B cell (primary cell): ENCODE measurements around the gene MED22. TPM values are rescaled to one million over a fixed set of nuclear protein-coding genes. Genes with fewer than 3 reads are reported as not detected.

Experiments used
- ATAC-seq: fragments of 200-7000 bp; cut with Tn5 transposase; one replicate; pipeline ENCODE4 v1.10.0; 2021; ENCODE audit warnings: low read depth, mild to moderate bottlenecking, moderate number of reproducible peaks, moderate library complexity
- CTCF ChIA-PET: fragments of 350-600 bp; sonication (Branson Sonifier 250); formaldehyde crosslinking; loops from one replicate; lab custom pipeline; 2021; ENCODE audit warnings: antibody characterized with exemption, inconsistent platforms; lab: Charles Lee
- POLR2A ChIA-PET: fragments of 350-600 bp; sonication (Branson Sonifier 250); formaldehyde crosslinking; loops from one replicate; lab custom pipeline; 2021; ENCODE audit warnings: antibody characterized with exemption; lab: Charles Lee
- DNase-seq: peaks from one replicate; pipeline ENCODE4 v3.0.0; 2013
- H2AFZ ChIP-seq: 2 replicates; pipeline ENCODE4 v1.6.1; 2012; ENCODE audit warnings: mild to moderate bottlenecking, low read depth, low read length; ENCODE audit not compliant: insufficient read depth, poor library complexity, severe bottlenecking
- H3K27ac ChIP-seq, 2 donors: 1 replicate in 1 of 2; 2 replicates in 1 of 2; pipeline ENCODE4 v1.5.1; 2012 to 2013; ENCODE audit warnings: low read length in 2 of 2, mild to moderate bottlenecking in 2 of 2, moderate library complexity in 1 of 2
- H3K27me3 ChIP-seq, 4 experiments: fragments of 200-600 bp in 1 of 4; sonication (generic) in 1 of 4; replicated peaks in 1 of 4; 1 replicate in 2 of 4; 2 replicates in 2 of 4; pipeline versions ENCODE4 v1.6.1 to v1.7.0; 2013 to 2016; ENCODE audit warnings: low read length in 3 of 4, mild to moderate bottlenecking in 2 of 4, mixed read lengths in 1 of 4, moderate library complexity in 1 of 4; ENCODE audit not compliant: insufficient read depth in 4 of 4, control insufficient read depth in 3 of 4; ENCODE audit errors: control extremely low read depth in 1 of 4
- H3K36me3 ChIP-seq, 2 experiments: replicated peaks in 1 of 2; 1 replicate in 1 of 2; 2 replicates in 1 of 2; pipeline versions ENCODE4 v1.6.1 to v1.7.1; 2013; ENCODE audit warnings: low read length in 1 of 2; ENCODE audit not compliant: insufficient read depth in 2 of 2, control insufficient read depth in 1 of 2; ENCODE audit errors: control extremely low read depth in 1 of 2, extremely low read depth in 1 of 2
- H3K4me1 ChIP-seq, 2 donors: fragments of 200-600 bp in 1 of 2; sonication (generic) in 1 of 2; 1 replicate in 1 of 2; 2 replicates in 1 of 2; pipeline versions ENCODE4 v1.5.1 to v1.6.1; 2013 to 2017; ENCODE audit warnings: low read length in 2 of 2; ENCODE audit not compliant: control insufficient read depth in 2 of 2, insufficient read depth in 2 of 2
- H3K4me2 ChIP-seq: replicated peaks from 2 replicates; pipeline ENCODE3; 2012; ENCODE audit warnings: mild to moderate bottlenecking, low read depth, low read length; ENCODE audit not compliant: poor library complexity, severe bottlenecking
- H3K4me3 ChIP-seq, 5 experiments: fragments of 200-600 bp in 1 of 5; sonication (generic) in 1 of 5; 1 replicate in 3 of 5; 2 replicates in 2 of 5; pipeline versions ENCODE4 v1.5.1 to v1.7.0; 2011 to 2016; ENCODE audit warnings: low read length in 4 of 5, mild to moderate bottlenecking in 4 of 5, low read depth in 2 of 5, control low read depth in 1 of 5, moderate library complexity in 1 of 5; ENCODE audit not compliant: insufficient read depth in 1 of 5; ENCODE audit errors: control extremely low read depth in 1 of 5, extremely low read depth in 1 of 5
- H3K79me2 ChIP-seq: fragments of 200-600 bp; sonication (generic); one replicate; pipeline ENCODE4 v1.6.0; 2016; ENCODE audit warnings: low read length; ENCODE audit not compliant: control insufficient read depth, insufficient read depth
- H3K9ac ChIP-seq: fragments of 200-600 bp; sonication (generic); 2 replicates; pipeline ENCODE4 v1.6.1; 2017; ENCODE audit warnings: mild to moderate bottlenecking, low read length, moderate library complexity
- H3K9me3 ChIP-seq, 3 donors: one replicate each; pipeline versions ENCODE4 v1.6.1 to v1.7.1; 2013; ENCODE audit warnings: low read length in 2 of 3; ENCODE audit not compliant: control insufficient read depth in 2 of 3, insufficient read depth in 1 of 3; ENCODE audit errors: control extremely low read depth in 1 of 3
- H4K20me1 ChIP-seq: 2 replicates; pipeline ENCODE4 v1.6.0; 2012; ENCODE audit warnings: mild to moderate bottlenecking, low read length; ENCODE audit not compliant: insufficient read depth, control insufficient read depth, poor library complexity, severe bottlenecking
- H3K27ac Mint-ChIP-seq: one replicate; pipeline ENCODE4 v1.8.0; 2021; ENCODE audit warnings: mixed read lengths
- H3K27me3 Mint-ChIP-seq: one replicate; pipeline ENCODE4 v1.8.0; 2021; ENCODE audit warnings: mixed read lengths
- H3K4me1 Mint-ChIP-seq: one replicate; pipeline ENCODE4 v1.8.0; 2021; ENCODE audit warnings: mixed read lengths
- H3K4me3 Mint-ChIP-seq: one replicate; pipeline ENCODE4 v1.8.0; 2021; ENCODE audit warnings: mixed read lengths
- H3K9me3 Mint-ChIP-seq: one replicate; pipeline ENCODE4 v1.8.0; 2022; ENCODE audit warnings: mixed read lengths; ENCODE audit not compliant: insufficient read depth
- EZH2 ChIP-seq: IDR thresholded peaks from 2 replicates; pipeline ENCODE4 v1.6.1; 2012; ENCODE audit warnings: borderline replicate concordance, low read depth, mild to moderate bottlenecking, moderate library complexity, low read length; ENCODE audit not compliant: insufficient read depth, poor library complexity, severe bottlenecking
- WGBS: methylation state at CpG from one replicate; pipeline ENCODE4 v1.1.5; 2013; ENCODE audit warnings: missing lambda C conversion rate; ENCODE audit not compliant: insufficient coverage; 5-methylcytosine and 5-hydroxymethylcytosine counted together
- intact Hi-C: fragments of 100-400 bp; cut with micrococcal nuclease; formaldehyde crosslinking; loops from one replicate; pipeline ENCODE4 v1.10.0; 2022
- polyA plus RNA-seq: library from polyadenylated mRNA; depleted of rRNA; stranded (reverse); fragments of >200 nt; gene quantifications from 2 replicates; pipeline ENCODE4 v1.2.3, GENCODE V29; 2012
- total RNA-seq, 2 donors: library from RNA; stranded (reverse); fragments of 120-200 nt in 1 of 2; gene quantifications; 1 replicate in 1 of 2; 2 replicates in 1 of 2; pipeline versions ENCODE4 v1.2.3 to v1.2.4, GENCODE V29; 2013 to 2022
- TF ChIP-seq, protein P1 (sequence below): fragments of 200-600 bp; IDR thresholded peaks from one replicate; pipeline ENCODE4 v1.8.0; 2022; ENCODE audit warnings: antibody characterized with exemption, mild to moderate bottlenecking

The MED22 gene
- total and polyA plus RNA-seq, 2 donors (not counting 1 experiment from before 2014, with no cell fraction given), result 44.9 to 50.4 TPM

DNA sequence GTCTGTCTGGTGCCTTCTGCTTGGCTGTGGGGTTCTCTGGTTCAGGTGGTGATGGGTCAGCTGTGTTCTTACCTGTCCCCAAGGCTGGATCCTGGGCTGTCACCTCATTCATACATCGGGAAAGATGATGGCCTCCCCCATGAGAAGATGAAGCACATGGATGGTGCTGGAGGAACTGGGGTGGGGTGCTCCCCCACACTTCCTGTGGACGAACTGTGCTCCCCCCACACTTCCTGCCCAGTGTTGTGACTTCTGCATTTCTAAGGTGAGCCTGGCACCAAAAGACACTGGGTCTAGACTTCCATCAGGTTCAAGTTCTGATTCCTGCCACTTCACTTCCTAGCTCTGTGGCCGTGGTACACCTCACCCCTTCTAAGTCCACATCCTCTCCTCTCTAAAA lies 7.7 kb downstream of the MED22 start:
- ChIA-PET CTCF (interaction anchor here (1.8 kb wide), 1 partner anchor 14 kb away, joined by 5 read pairs; no protein-coding TSS in a partner anchor), POLR2A (interaction anchor here (1.3 kb wide), 1 partner anchor 8 kb away, joined by 5 read pairs; the partner anchor contains the start of genes MED22 and RPL7A)
- H3K4me1 ChIP-seq, result peaks cover 31 to 57% of the 10 kb centered on the region in 2 donors
- peak overlapping the region; percentile 28 for H3K9ac ChIP-seq
- intact Hi-C loops, result no loop called here
- H3K36me3 ChIP-seq, result peaks cover 0 to 52% of the 10 kb centered on the region in 2 experiments
- DNase-seq (peak; percentile 59), ATAC-seq (no peak)
- TF ChIP-seq, protein P1, sequence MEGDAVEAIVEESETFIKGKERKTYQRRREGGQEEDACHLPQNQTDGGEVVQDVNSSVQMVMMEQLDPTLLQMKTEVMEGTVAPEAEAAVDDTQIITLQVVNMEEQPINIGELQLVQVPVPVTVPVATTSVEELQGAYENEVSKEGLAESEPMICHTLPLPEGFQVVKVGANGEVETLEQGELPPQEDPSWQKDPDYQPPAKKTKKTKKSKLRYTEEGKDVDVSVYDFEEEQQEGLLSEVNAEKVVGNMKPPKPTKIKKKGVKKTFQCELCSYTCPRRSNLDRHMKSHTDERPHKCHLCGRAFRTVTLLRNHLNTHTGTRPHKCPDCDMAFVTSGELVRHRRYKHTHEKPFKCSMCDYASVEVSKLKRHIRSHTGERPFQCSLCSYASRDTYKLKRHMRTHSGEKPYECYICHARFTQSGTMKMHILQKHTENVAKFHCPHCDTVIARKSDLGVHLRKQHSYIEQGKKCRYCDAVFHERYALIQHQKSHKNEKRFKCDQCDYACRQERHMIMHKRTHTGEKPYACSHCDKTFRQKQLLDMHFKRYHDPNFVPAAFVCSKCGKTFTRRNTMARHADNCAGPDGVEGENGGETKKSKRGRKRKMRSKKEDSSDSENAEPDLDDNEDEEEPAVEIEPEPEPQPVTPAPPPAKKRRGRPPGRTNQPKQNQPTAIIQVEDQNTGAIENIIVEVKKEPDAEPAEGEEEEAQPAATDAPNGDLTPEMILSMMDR, result no peak
- TF ChIP-seq EZH2, result no peak
- H3K4me2 ChIP-seq, result peak overlapping the region; percentile 67
- H3K27me3 Mint-ChIP-seq, result no peaks in the 10 kb centered on the region
- H3K9me3 Mint-ChIP-seq, result no peaks in the 10 kb centered on the region
- H3K27me3 ChIP-seq, result no peaks in the 10 kb centered on the region
- peak overlapping the region; percentile 37 for H2AFZ ChIP-seq
- H3K27ac Mint-ChIP-seq, result peak overlapping the region; percentile 86
- H3K4me3 ChIP-seq, result peak overlapping the region in 1 of 5 experiments; percentile 14
- peaks cover 0 to 13% (median 3%) of the 10 kb centered on the region in 3 donors for H3K9me3 ChIP-seq
- peak overlapping the region; percentile 70 for H3K4me3 Mint-ChIP-seq
- peaks cover 3% of the 10 kb centered on the region for H4K20me1 ChIP-seq
- WGBS, result no CpG with 5 or more reads among the region's 3 CpGs
- peaks cover 26% of the 10 kb centered on the region for H3K79me2 ChIP-seq
- H3K4me1 Mint-ChIP-seq, result peaks cover 56% of the 10 kb centered on the region
- H3K27ac ChIP-seq, result peak overlapping the region; percentile 75

DNA sequence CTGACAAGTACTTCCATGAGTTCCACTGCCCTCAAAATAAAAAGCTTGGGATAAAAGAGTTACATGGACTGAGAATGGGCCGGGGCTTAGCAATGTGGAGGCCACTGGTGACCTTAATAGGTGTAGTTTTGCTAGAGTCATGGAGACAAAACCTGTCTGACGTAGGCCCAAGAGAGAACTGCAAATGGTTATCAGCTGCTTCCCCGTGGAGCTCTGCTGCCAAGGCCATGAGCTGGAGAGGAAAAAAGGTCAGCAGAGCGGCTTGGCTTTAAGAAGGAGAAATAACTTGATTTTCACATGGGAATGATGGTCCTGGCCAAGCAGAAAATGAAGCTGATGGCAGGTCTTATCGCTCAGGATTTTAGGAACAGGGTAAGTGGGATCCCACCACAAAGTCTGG lies 8.3 kb downstream of the MED22 start:
- no peak overlapping the region for H3K9ac ChIP-seq
- intact Hi-C loops, result no loop called here
- H3K27ac ChIP-seq, result peak overlapping the region; percentile 75
- H3K79me2 ChIP-seq, result peaks cover 29% of the 10 kb centered on the region
- ChIA-PET POLR2A (interaction anchor here (1.3 kb wide), 1 partner anchor 9 kb away, joined by 5 read pairs; the partner anchor contains the start of genes MED22 and RPL7A), CTCF (interaction anchor here (1.8 kb wide), 1 partner anchor 14 kb away, joined by 5 read pairs; no protein-coding TSS in a partner anchor)
- Mint-ChIP-seq H3K4me1 (peaks cover 59% of the 10 kb centered on the region), H3K27me3 (no peaks in the 10 kb centered on the region), H3K9me3 (no peaks in the 10 kb centered on the region), H3K27ac (peak overlapping the region; percentile 85), H3K4me3 (peak overlapping the region; percentile 57)
- DNase-seq (no peak), ATAC-seq (no peak)
- WGBS, result 100% methylated on average over 5 of the region's 5 CpGs
- H4K20me1 ChIP-seq, result peaks cover 9% of the 10 kb centered on the region
- peaks cover 37 to 63% of the 10 kb centered on the region in 2 donors for H3K4me1 ChIP-seq
- peak overlapping the region; percentile 67 for H3K4me2 ChIP-seq
- no peak for TF ChIP-seq EZH2
- TF ChIP-seq, protein P1, result no peak
- no peak overlapping the region for H3K4me3 ChIP-seq
- H3K9me3 ChIP-seq, result peaks cover 0 to 13% (median 3%) of the 10 kb centered on the region in 3 donors
- peaks cover 0 to 48% of the 10 kb centered on the region in 2 experiments for H3K36me3 ChIP-seq
- no peaks in the 10 kb centered on the region for H3K27me3 ChIP-seq
- H2AFZ ChIP-seq, result no peak overlapping the region
